NCI-H69 (cell line): Measurements from ENCODE around the gene NME2.
"Not testable (repeated sequence)": the region's sequence is repeated elsewhere in the genome, so short reads cannot be mapped to it uniquely, and the experiment has no call there.

Experiments used
- DNase-seq: peaks from one replicate; lab custom pipeline; 2025; lab: John Stamatoyannopoulos, UW

The NME2 gene

DNA sequence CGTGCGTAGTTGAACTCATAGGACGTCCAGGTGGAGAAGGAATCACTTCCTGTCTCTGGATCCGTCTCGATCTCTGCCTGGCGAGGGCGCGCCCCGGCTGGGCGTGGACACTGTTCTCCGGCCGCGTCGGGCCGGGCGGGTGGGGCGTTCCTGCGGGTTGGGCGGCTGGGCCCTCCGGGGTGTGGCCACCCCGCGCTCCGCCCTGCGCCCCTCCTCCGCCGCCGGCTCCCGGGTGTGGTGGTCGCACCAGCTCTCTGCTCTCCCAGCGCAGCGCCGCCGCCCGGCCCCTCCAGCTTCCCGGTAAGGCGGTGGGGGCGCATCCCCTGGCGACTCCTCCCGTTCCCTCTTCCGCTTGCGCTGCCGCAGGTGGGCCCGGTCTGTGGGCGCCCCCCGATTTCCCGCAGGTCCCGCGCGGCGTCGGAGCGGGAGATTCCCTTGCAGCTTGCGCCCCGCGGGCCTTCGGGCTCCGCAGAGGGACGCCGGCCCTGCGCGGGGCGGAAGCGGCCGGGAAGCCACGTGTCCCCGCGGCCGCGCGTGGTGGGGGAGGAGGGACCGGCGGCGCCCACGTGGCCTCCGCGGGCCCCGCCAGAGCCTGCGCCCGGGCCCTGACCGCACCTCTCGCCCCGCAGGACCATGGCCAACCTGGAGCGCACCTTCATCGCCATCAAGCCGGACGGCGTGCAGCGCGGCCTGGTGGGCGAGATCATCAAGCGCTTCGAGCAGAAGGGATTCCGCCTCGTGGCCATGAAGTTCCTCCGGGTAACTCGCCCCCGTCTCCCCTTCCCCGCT is at the start of gene NME2:
TSS of gene NME2 (plus strand) at position 214 of the 789 bp plus-strand sequence. CDS start at position 634, 420 bp downstream.
- DNase-seq = peak; percentile 96

DNA sequence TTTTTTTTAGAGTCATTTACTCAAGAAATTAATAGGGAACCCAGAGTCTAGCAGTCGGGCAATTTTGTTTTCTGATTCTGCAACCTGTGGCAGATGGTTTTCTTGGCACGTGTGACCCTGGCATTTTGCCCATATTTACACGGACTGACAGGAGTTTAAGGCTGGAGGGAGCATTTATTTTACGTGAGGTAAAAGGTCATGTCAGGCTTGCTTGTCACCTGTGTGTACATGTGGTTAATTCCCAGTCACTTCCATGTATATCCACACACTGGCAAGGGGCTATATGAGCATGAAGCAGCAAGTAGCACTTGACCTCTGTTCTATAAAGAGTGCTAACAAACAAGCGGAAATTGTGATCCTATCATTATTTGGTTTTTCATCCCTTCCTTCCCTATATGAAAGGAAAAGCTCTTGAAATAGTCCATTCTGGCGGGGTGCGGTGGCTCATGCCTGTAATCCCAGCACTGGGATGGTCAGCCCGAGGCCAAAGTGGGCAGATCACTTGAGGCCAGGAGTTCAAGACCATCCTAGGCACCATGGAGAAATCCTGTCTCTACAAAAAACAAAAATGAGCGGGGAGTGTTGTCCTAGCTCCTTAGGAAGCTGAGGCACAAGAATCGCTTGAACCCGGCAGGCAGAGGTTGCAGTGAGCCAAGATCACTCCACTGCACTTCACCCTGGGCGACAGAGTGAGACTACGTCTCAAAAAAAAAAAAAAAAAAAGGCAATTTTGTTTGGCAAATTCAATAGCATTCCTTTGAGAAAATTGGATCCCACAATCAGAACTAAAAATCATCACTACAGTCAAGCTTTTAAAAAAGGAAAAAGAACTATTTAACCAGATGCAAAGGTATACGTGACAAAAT is 47.6 kb upstream of the NME2 start:
- DNase-seq = peak; percentile 99

- DNase-seq = peak; percentile 71
Observed at GRCh38 chr17:51119415-51120356, 46.5 kb upstream of the NME2 start.

DNA sequence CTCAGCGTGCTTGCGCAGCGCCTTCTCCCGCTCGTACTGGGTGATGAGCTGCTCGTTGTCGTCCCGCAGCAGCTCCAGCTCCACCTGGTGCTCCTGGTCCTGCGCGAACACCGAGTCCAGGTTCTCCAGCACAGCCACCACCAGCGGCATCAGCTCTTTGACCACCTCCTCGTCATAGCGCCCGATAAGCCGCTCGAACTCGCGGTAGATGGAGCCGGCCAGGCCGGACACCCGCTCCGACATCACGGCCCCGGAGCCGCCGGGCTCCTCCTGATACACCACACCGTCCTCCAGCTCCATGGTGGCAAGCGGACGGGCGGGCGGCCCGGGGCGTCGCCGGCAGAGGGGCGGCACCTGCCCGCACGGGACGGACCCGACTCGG is 45.9 kb upstream of the NME2 start:
- peak; percentile 82 for DNase-seq

- peak; percentile 99 for DNase-seq
Observed at GRCh38 chr17:51120739-51121619, 45.2 kb upstream of the NME2 start, which contains the start of gene SPAG9. TSS of gene SPAG9 (minus strand) at chr17:51120868. CDS start at chr17:51120656, 212 bp downstream.

- DNase-seq = peak; percentile 67
Observed at GRCh38 chr17:51121620-51122472, 44.4 kb upstream of the NME2 start.

DNA sequence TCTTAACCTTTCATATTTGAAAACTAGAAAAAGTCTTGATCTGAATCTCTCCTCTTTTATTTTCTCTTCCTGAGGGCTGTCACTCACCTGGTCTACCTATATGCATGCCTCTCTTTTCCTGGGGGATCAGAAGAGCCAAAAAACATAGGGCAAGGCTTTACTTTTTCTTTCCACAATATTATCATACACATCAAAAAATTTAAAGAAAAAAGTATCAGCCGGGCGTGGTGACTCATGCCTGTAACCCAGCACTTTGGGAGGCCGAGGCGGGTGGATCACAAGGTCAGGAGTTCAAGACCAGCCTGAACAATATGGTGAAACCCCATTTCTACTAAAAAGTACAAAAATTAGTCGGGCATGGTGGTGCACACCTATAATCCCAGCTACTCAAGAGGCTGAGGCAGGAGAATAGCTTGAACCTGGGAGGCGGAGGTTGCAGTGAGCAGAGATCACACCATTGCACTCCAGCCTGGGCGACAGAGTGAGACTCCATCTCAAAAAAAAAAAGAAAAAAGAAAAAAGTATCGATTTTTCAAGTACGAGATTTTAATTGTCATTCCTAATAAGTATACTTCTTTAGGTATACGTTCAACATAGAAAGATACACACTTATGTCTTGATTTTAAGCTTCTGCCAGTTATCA is 43.6 kb upstream of the NME2 start:
- DNase-seq = not testable (repeated sequence)

DNA sequence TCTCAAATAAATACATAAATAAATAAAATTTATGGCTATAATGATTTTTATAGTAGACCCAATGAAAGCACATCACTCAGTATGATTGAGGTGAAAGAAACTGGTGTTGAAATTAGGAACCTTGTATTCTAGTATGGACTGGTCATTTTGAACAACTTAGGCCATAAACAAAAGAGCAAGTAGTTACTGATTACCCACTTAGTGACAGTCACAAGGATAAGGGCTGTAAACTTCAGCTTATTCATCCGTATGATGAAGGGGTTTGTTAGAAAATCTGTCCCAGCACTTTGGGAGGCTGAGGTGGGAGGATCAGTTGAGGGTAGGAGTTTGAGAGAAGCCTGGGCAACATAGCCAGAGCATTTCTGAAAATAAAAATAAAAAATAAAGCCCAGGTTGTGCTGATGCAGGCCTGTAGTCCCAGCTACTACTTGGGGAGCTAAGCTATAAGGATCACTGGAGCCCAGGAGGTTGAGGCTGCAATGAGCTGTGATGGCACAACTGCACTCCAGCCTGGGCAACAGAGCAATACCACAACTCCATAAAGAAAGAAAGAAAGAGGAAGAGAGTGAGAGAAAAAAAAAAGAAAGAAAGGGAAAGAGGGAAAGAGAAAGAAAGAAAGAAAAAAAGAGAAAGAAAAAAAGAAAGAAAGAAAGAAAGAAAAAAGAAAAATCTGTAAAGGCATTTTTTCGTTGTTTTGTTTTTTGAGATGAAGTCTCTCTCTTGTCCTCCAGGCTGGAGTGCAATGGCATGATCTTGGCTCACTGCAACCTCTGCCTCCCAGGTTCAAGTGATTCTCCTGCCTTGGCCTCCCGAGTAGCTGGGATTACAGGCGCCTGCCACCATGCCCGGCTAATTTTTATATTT is 41.3 kb upstream of the NME2 start:
- DNase-seq = no peak

DNA sequence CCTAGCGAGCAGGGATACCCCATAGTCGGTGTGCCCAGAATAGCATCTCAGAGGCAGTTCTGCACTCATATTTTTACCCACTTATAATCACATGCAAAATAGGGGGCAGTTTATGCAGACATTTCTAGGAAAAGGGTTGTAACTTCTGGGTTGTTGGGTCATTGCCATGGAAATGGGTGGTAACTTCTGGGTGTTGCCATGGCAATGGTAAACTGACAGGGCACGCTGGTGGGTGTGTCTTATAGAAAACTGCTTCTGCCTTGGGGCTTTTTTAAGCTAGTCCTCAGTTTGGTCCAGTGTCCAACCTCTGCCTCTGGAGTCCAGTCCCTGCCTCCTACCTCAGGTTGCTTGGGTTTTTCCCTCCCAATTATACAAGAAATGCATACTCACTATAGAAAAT is 38.1 kb upstream of the NME2 start:
- DNase-seq = no peak

DNA sequence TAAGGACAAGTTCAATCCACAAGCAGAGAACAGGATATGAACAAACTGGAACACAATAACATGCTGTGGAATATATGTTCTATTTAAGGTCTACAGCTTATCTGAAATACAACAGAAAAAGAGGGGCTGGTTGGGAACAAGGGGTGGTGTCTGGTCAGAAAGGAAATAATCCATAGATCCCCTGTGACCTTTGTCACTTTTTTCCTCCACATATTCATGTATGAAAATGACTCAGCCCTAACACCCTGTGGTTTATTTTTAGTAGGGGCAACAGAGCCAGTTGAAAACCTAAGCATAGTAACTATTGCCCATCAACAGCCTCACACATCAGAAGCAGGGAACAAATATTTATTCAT is 33.3 kb upstream of the NME2 start:
- DNase-seq = no peak

- no peak for DNase-seq
Observed at GRCh38 chr17:51133365-51133764, 32.8 kb upstream of the NME2 start.

DNA sequence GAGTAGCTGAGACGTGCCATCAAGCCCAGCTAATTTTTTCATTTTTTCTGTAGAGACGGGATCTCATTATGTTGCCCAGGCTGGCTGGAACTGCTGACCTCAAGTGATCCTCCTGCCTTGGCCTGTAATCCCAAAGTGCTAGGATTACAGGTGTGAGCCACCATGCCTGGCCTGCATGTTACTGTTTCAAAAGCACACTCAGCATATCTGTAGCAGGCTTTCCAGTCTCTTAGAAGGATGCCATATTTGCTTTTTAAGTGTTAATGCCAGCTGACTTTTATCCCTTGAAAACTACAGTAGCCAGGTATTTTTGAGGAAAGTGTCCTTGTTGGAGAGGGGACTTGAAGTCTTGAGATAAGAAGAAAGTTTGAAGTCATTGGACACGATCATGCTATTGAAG is 30.3 kb upstream of the NME2 start:
- no peak for DNase-seq

DNA sequence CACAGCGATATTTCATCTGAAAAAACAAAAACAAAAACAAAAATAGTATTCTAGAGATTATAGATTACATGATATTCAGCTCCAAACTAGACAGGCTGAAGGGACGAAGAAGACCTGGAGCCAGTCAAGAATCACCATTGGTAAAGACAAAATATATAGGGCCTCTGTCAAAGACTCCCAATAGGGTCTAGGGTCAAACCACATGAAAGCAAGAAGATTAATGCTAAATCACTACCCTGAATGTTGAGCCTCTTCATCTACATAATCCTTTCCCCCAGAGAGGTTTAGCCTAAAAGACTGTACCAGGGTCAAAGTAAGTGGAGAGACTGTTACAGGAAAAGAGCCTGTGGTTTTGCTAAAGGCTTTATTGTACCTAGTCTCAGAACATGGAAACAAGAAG is 23.6 kb upstream of the NME2 start:
- no peak for DNase-seq

GRCh38 chr17:51144266-51145022 is 21.8 kb upstream of the NME2 start:
- peak; percentile 98 for DNase-seq

- DNase-seq = no peak
Observed at GRCh38 chr17:51147650-51148049, 18.6 kb upstream of the NME2 start.

DNA sequence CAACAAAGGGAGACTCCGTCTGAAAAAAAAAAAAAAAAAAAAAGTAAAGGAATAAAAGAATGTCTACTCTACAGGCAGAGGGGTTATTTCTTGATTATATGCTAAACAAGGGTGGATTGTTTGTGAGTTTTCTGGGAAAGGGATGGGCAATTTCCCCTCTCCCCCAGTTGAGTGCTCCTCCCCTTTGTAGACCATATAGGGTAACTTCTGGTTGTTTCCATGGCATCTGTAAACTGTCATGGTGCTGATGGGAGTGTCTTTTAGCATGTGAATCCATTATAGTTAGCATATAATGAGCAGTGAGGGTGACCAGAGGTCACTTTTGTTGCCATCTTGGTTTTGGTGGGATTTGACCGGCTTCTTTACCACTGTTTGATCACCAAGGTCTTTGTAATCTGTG is 17.0 kb upstream of the NME2 start:
- DNase-seq = no peak

GRCh38 chr17:51150932-51151331 is 15.3 kb upstream of the NME2 start:
- DNase-seq = no peak

- DNase-seq = peak; percentile 62
Observed at GRCh38 chr17:51152766-51153209, 13.4 kb upstream of the NME2 start.
